Retinal pigment epithelial cell (primary cell): ENCODE results near the gene BPIFB3.

Experiments
- DNase-seq: peaks from one replicate; pipeline ENCODE4 v3.0.0-alpha.2; 2010; ENCODE audit warnings: low read depth
- H3K4me3 ChIP-seq: 2 replicates; pipeline ENCODE4 v1.5.1; 2011; ENCODE audit warnings: mild to moderate bottlenecking, low read length, control low read depth, moderate library complexity
- CTCF ChIP-seq: conservative IDR thresholded peaks from 2 replicates; pipeline ENCODE4 v1.5.1; 2011; ENCODE audit warnings: low read depth, low read length, control low read depth, inconsistent platforms

The BPIFB3 gene

DNA sequence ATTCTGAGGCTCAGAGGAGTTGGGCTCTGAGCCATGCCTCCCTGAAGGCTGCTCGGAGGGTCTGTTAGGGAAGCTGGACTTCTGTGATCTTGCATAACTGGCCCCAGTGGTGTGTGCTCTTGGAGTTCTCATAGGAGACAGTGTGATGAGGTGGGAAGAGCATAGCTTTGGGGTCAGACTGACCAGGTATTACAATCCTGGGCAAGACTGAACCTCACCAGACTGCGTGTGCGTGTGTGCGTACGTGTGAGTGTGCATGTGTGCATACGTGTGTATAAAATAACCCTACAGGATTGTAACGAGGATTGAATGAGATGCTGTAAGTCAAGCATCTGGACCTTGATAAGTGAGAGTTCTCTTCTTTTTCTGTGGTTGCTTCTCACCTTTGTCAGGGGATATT is 36.2 kb upstream of the BPIFB3 start:
- no peak for DNase-seq
- no peak overlapping the region for H3K4me3 ChIP-seq
- no peak for TF ChIP-seq CTCF

GRCh38 chr20:33018169-33018931 is 35.4 kb upstream of the BPIFB3 start:
- no peak overlapping the region for H3K4me3 ChIP-seq
- DNase-seq, result no peak
- no peak for TF ChIP-seq CTCF

DNA sequence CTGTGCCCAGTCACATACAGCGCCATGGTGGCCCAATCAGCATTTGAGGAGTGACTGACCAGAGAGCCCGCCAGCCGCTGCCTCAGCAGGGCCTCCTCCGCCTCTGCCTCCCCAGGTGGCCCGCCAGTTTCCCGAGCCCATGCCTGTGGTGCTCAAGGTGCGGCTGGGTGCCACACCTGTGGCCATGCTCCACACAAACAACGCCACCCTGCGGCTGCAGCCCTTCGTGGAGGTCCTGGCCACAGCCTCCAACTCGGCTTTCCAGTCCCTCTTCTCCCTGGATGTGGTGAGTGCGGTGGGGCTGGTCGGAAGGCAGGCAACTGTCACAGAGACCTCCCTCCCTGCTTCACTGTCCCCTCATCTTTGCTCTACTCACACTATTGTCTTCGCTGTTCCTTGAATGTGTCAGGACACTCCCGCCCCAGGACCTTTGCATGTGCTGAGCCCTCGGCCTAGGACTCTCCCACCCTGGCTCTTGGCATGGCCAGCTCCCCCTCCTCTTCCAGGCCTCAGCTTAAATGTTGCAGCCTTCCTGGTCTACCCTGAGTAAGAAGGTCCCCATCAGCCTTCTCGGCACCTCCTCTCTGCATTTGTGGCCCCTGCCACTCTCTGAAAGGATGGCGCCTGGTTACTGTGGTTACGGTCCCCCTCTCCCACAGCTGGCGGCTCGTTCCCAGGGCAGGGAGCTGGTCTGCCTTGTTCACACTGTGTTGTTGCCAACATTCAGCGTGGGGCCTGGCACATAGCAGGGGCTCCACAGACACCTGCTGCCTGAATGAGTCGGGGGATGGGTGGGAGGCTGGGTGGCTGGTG is 34.0 kb upstream of the BPIFB3 start:
- H3K4me3 ChIP-seq, result no peak overlapping the region
- no peak for DNase-seq
- no peak for TF ChIP-seq CTCF

GRCh38 chr20:33020278-33021161 is 33.2 kb upstream of the BPIFB3 start:
- no peak for DNase-seq
- H3K4me3 ChIP-seq, result no peak overlapping the region
- no peak for TF ChIP-seq CTCF

DNA sequence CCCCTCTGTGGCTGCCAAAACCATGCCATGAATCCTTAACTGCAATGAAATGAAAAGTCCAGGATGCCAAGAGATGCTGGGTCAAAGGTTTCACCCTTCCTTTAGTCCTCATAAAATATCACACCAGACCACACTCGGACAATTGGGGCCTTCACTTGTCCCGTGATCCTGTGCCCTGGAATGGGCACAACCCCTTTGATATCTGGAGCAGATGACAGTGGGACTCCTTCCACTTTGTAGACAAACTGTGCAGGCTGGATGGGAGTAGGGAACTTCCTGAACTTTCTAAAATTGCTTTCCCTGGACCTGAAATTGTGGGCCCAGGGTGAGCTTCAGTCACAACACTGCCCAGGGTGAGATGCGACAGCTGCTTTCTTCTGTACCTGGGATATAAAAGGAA is 31.8 kb upstream of the BPIFB3 start:
- no peak for TF ChIP-seq CTCF
- DNase-seq, result no peak

DNA sequence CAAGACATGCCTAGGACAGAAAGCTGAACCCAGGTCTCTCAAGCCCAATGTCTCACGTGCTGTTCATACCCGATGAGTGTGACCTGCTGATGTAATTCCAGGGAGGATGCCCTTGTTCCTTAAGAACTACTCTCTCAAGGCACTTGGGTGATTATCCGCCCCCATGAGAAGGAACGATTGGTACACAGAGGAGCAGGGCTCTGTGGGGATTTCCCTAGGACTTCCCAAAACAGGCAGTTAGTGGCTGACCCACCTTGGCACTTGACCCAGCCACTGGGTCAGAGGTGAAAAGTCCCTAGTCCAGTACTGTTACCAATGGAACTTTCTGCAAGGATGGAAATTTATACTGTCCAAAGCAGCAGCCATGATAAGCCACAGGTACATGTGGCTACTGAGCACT is 31.4 kb upstream of the BPIFB3 start:
- H3K4me3 ChIP-seq, result no peak overlapping the region
- DNase-seq, result no peak
- no peak for TF ChIP-seq CTCF

More for the DNA sequence above, 31.8 kb upstream of the BPIFB3 start:
- H3K4me3 ChIP-seq, result no peak overlapping the region
